Osteoblast (primary cell): ENCODE measurements around the gene BBLN. TPM values are rescaled to one million over a fixed set of nuclear protein-coding genes. Genes with fewer than 3 reads are reported as not detected.

Experiments
- DNase-seq: peaks from one replicate; pipeline ENCODE4 v3.0.0; 2011; ENCODE audit warnings: low spot score, mixed read lengths; ENCODE audit not compliant: insufficient read length; ENCODE audit errors: missing footprints
- H2AFZ ChIP-seq: 2 replicates; pipeline ENCODE4 v1.6.0; 2011; ENCODE audit warnings: mild to moderate bottlenecking, low read length
- H3K27ac ChIP-seq: 2 replicates; pipeline ENCODE4 v1.5.1; 2011; ENCODE audit warnings: mild to moderate bottlenecking, low read depth, low read length, moderate library complexity
- H3K27me3 ChIP-seq: 2 replicates; pipeline ENCODE4 v1.6.0; 2012; ENCODE audit warnings: mild to moderate bottlenecking, control low read depth, inconsistent platforms, low read length, moderate library complexity; ENCODE audit not compliant: insufficient read depth
- H3K36me3 ChIP-seq: 2 replicates; pipeline ENCODE4 v1.5.1; 2011; ENCODE audit warnings: mild to moderate bottlenecking, low read length, control low read depth, moderate library complexity; ENCODE audit not compliant: insufficient read depth
- H3K4me1 ChIP-seq: 2 replicates; pipeline ENCODE4 v1.5.1; 2011; ENCODE audit warnings: mild to moderate bottlenecking, low read length, control low read depth, moderate library complexity; ENCODE audit not compliant: insufficient read depth
- H3K4me2 ChIP-seq: 2 replicates; pipeline ENCODE4 v1.6.0; 2011; ENCODE audit warnings: mild to moderate bottlenecking, low read length; ENCODE audit not compliant: insufficient read depth
- H3K4me3 ChIP-seq: fragments of 200-600 bp; sonication (generic); 3 replicates; pipeline ENCODE4 v1.5.1; 2012; ENCODE audit warnings: mild to moderate bottlenecking, low read length, inconsistent platforms; ENCODE audit not compliant: insufficient read depth
- H3K79me2 ChIP-seq: 2 replicates; pipeline ENCODE4 v1.6.0; 2012; ENCODE audit warnings: mild to moderate bottlenecking, low read length, control low read depth, inconsistent platforms; ENCODE audit not compliant: insufficient read depth
- H3K9me3 ChIP-seq: 2 replicates; pipeline ENCODE4 v1.5.1; 2011; ENCODE audit warnings: low read depth, low read length, control low read depth
- H4K20me1 ChIP-seq: 2 replicates; pipeline ENCODE4 v1.6.0; 2012; ENCODE audit warnings: mild to moderate bottlenecking, low read length, control low read depth; ENCODE audit not compliant: insufficient read depth
- CTCF ChIP-seq: IDR thresholded peaks from 2 replicates; pipeline ENCODE4 v1.5.1; 2011; ENCODE audit warnings: mild to moderate bottlenecking, low read depth, low read length, moderate library complexity; ENCODE audit errors: extremely low read depth
- total RNA-seq: library from RNA; depleted of rRNA; stranded (reverse); fragments of >200 nt; gene quantifications from 2 replicates; pipeline ENCODE4 v1.2.3, GENCODE V29; 2012

BBLN gene
- total RNA-seq, 1 donor: 33.3 TPM

DNA sequence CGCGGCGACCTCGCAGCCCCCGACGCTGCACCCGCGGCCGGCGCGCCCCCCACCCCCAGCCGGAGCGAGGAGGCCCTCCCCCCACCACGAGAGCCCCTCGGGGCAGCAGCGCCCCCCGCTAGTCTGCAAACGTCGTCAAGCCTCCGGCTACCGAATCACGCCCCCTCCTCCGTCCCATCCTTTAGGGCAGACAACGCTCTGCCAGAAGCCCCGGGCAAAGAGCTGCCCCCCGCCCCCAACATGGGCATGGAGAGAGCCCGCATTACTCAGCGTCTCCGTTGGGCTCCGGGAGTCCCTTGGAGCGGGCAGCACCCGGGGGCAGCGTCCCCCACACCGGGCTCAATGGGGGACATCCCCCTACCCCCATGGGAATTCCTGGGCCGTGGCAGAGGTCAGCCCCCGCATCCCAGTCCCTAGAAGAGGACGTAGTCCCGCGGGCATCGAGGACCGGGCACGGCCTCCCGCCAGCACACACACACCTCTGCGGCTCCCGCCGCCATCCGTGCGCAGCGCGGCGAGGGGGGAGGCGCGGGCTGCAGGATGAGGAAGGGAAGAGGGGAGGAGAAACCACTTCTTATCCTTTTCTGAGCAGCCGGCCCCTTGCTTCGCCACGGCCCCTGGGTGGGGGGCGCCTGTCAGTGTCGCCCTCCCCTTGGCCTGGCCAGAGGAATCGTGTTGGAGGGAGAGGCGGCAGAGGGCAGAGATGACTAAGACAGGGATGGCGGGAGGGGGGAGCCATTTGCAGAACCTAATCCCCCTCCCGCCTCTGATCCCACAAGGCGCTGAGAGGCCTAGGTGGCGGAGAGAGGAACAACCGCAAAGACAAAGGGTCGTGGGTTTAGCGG lies 43.9 kb downstream of the BBLN start:
- Histone ChIP-seq H3K4me2 (peak overlapping the region; percentile 89), H3K27ac (no peak overlapping the region), H3K4me3 (peak overlapping the region; percentile 74), H3K4me1 (peaks cover 18% of the 10 kb centered on the region), H3K27me3 (no peaks in the 10 kb centered on the region), H4K20me1 (peaks cover 2% of the 10 kb centered on the region), H2AFZ (peak overlapping the region; percentile 65), H3K9me3 (no peaks in the 10 kb centered on the region), H3K79me2 (no peaks in the 10 kb centered on the region), H3K36me3 (no peaks in the 10 kb centered on the region)
- no peak for TF ChIP-seq CTCF
- peak; percentile 96 for DNase-seq

- H3K4me3 ChIP-seq: no peak overlapping the region
Observed at GRCh38 chr9:128204858-128205257, 44.8 kb downstream of the BBLN start.

DNA sequence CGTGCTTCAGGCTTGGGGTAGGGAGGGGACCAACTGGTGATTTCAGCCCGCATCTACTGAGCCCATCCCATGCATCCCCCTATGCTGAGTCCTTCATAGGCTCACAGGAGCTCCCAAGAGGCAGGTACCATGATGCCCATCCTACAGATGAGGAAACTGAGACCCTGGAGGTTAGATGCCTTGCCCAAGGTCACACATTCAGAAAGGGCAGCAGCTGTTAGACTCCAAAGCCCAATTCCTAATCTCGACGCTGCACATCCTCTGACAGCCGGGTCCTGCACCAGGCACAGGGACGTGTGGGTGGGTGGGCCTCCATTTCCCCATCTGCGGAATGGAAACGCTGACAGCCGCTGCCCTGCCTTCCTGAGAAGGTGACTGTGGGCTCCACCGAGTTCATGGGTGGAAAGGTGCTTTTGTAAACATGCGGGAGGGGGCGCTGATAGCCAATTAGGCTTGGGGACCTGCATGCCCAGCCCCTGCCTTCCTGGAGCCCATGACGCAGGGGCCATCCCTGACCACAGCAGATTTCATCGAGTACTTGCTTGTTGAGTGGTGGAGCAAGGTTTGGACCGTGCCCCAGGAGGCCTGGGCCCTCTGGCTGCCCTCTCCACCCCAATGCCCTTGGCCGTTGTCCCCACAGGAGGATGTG lies 45.4 kb downstream of the BBLN start:
- Histone ChIP-seq H3K4me3 (no peak overlapping the region), H3K79me2 (no peaks in the 10 kb centered on the region), H3K27me3 (no peaks in the 10 kb centered on the region), H3K4me1 (peaks cover 18% of the 10 kb centered on the region), H2AFZ (no peak overlapping the region), H3K9me3 (no peaks in the 10 kb centered on the region), H4K20me1 (peaks cover 2% of the 10 kb centered on the region), H3K4me2 (no peak overlapping the region), H3K27ac (no peak overlapping the region), H3K36me3 (no peaks in the 10 kb centered on the region)
- peak; percentile 78 for DNase-seq
- TF ChIP-seq CTCF: no peak

More at GRCh38 chr9:128204858-128205257, 44.8 kb downstream of the BBLN start:
- Histone ChIP-seq H3K9me3 (no peaks in the 10 kb centered on the region), H3K4me1 (peaks cover 18% of the 10 kb centered on the region), H3K4me2 (no peak overlapping the region), H3K79me2 (no peaks in the 10 kb centered on the region), H2AFZ (no peak overlapping the region), H3K36me3 (no peaks in the 10 kb centered on the region), H4K20me1 (peaks cover 2% of the 10 kb centered on the region), H3K27me3 (no peaks in the 10 kb centered on the region), H3K27ac (no peak overlapping the region)
- TF ChIP-seq CTCF: no peak
- peak; percentile 59 for DNase-seq

DNA sequence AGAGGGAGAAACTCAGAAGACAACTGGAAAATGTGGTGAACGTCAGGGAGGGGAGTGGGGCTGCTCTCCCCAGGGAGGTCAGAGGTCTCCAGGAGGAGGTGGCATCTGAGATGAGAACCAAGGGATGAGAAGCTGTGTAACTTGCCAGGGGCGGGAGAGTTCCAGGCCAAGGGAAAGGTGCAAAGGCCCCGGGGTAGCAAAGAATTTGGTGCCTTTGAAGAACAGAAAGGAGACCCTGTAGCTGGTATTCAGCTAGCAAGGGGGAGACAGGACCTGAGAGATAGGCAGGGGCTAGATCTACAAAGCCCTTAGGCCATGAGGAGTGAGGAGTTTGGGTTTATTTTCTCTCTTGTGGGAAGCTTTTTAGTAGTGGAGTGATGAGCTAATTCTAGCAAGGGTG lies 46.4 kb downstream of the BBLN start:
- H3K9me3 ChIP-seq: no peaks in the 10 kb centered on the region
- H3K27me3 ChIP-seq: peaks cover 2% of the 10 kb centered on the region
- H4K20me1 ChIP-seq: peaks cover 2% of the 10 kb centered on the region
- H3K4me3 ChIP-seq: no peak overlapping the region
- no peak for TF ChIP-seq CTCF
- peak; percentile 74 for DNase-seq
- peaks cover 18% of the 10 kb centered on the region for H3K4me1 ChIP-seq
- no peak overlapping the region for H3K27ac ChIP-seq
- H2AFZ ChIP-seq: no peak overlapping the region
- no peaks in the 10 kb centered on the region for H3K79me2 ChIP-seq
- no peak overlapping the region for H3K4me2 ChIP-seq
- H3K36me3 ChIP-seq: no peaks in the 10 kb centered on the region
